ENCODE data around the gene VIM.
A peak's percentile ranks its signal among the peaks of the same experiment; 100 is the strongest.

Gene VIM

GRCh38 chr10:17228091-17229015 lies at the start of gene VIM:
VIM (plus strand) TSS chr10:17228241; CDS start chr10:17229423, 1,182 bp downstream.
- peak; percentile 79 for DNase-seq (ENCODE audit: low read depth)

- no peak for DNase-seq (ENCODE audit: low read depth)
Measured at GRCh38 chr10:17179002-17179401, 49.0 kb upstream of the VIM start.

GRCh38 chr10:17181110-17181509 lies 46.9 kb upstream of the VIM start:
- DNase-seq (ENCODE audit: low read depth) = no peak

GRCh38 chr10:17181751-17182150 lies 46.3 kb upstream of the VIM start:
- no peak for DNase-seq (ENCODE audit: low read depth)

GRCh38 chr10:17183110-17183509 lies 44.9 kb upstream of the VIM start:
- no peak for DNase-seq (ENCODE audit: low read depth)

- no peak for DNase-seq (ENCODE audit: low read depth)
Measured at GRCh38 chr10:17185873-17186272, 42.2 kb upstream of the VIM start.

GRCh38 chr10:17188644-17189172 lies 39.3 kb upstream of the VIM start:
- DNase-seq (ENCODE audit: low read depth) = no peak

- no peak for DNase-seq (ENCODE audit: low read depth)
Measured at GRCh38 chr10:17190602-17191001, 37.4 kb upstream of the VIM start.

GRCh38 chr10:17195083-17195482 lies 33.0 kb upstream of the VIM start:
- DNase-seq (ENCODE audit: low read depth) = no peak

GRCh38 chr10:17196045-17196444 lies 32.0 kb upstream of the VIM start:
- DNase-seq (ENCODE audit: low read depth) = no peak

GRCh38 chr10:17196573-17196972 lies 31.5 kb upstream of the VIM start:
- DNase-seq (ENCODE audit: low read depth) = no peak

GRCh38 chr10:17199351-17199804 lies 28.7 kb upstream of the VIM start:
- DNase-seq (ENCODE audit: low read depth) = no peak

GRCh38 chr10:17200001-17200911 lies 27.8 kb upstream of the VIM start:
- DNase-seq (ENCODE audit: low read depth) = no peak

- peak; percentile 66 for DNase-seq (ENCODE audit: low read depth)
Measured at GRCh38 chr10:17200912-17201793, 26.9 kb upstream of the VIM start, which contains the start of gene TRDMT1. TRDMT1 (minus strand) TSS chr10:17201672; CDS start chr10:17201634, 38 bp downstream.

- no peak for DNase-seq (ENCODE audit: low read depth)
Measured at GRCh38 chr10:17201794-17202116, 26.3 kb upstream of the VIM start.

GRCh38 chr10:17202506-17202905 lies 25.5 kb upstream of the VIM start:
- no peak for DNase-seq (ENCODE audit: low read depth)

GRCh38 chr10:17202999-17203398 lies 25.0 kb upstream of the VIM start:
- no peak for DNase-seq (ENCODE audit: low read depth)

GRCh38 chr10:17203416-17203815 lies 24.6 kb upstream of the VIM start:
- no peak for DNase-seq (ENCODE audit: low read depth)

- DNase-seq (ENCODE audit: low read depth) = no peak
Measured at GRCh38 chr10:17206210-17206709, 21.8 kb upstream of the VIM start.

- no peak for DNase-seq (ENCODE audit: low read depth)
Measured at GRCh38 chr10:17208476-17208875, 19.6 kb upstream of the VIM start.

- DNase-seq (ENCODE audit: low read depth) = no peak
Measured at GRCh38 chr10:17209302-17209701, 18.7 kb upstream of the VIM start.

Data from activated T-helper 9 cell treated with anti-CD3 and anti-CD28 coated beads, Interleukin-2, amount 50 U/mL, for 16 hours (primary cell).